Measurements from ENCODE around the gene RBM48.
"Not testable (repeated sequence)": the region's sequence is repeated elsewhere in the genome, so short reads cannot be mapped to it uniquely, and the experiment has no call there.

Gene RBM48

DNA sequence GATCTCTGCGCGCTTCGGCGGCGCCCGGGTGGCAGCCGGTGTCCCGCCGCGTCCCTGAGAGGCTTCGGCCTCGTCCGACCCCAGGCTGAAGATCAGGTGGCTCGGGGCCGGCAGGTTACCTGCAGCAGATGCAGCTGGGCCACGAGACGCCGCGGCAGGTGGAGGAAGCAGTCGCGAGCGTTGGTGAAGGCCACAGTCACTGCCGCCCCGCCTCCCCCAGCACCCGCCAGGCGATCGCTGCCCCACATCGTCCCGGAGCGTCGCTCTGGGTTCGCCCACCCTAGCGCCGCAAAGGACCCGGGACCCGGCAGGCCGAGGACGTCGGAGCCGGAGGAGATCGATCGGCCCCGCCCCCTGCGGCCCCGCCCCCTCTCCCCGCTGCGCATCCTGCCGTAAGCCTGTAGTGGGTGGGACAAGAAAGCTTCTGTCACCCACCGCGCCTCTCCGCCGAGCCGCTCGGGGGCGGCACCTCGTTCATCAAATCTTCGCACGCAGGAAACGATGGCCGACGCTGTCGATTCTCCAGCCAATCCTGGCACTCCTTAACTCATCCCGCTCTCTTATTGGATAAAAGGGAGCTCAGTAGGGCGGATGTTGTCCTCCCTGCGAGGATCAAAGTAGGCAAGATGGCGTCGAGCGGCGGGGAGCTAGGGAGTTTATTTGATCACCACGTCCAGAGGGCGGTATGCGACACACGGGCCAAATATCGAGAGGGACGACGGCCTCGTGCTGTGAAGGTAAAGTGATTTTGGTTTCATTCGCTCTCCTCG, at the start of gene RBM48, which contains the start of gene PEX1:
TSS of gene RBM48 (plus strand) at position 608 of the 770 bp plus-strand sequence. CDS start at position 627, 19 bp downstream.
TSS of gene PEX1 (minus strand) at position 333 of the 770 bp plus-strand sequence. CDS start at position 248, 85 bp downstream.
- peak; percentile 82 to 94 (median 89) for DNase-seq

DNA sequence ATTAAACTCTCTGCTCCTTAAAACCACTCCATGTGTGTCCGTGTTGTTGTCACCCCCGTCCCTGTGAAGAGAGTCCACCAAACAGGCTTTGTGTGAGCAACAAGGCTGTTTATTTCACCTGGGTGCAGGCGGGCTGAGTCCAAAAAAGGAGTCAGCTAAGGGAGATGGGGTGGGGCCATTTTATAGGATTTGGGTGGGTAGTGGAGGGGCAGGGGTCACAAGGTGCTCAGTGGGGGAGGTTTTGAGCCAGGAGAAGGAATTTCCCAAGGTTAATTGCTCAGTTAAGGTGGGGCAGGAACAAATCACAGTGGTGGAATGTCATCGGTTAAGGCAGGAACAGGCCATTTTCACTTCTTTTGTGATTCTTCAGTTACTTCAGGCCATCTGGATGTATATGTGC, 49.4 kb upstream of the RBM48 start:
- DNase-seq = not testable (repeated sequence)

DNA sequence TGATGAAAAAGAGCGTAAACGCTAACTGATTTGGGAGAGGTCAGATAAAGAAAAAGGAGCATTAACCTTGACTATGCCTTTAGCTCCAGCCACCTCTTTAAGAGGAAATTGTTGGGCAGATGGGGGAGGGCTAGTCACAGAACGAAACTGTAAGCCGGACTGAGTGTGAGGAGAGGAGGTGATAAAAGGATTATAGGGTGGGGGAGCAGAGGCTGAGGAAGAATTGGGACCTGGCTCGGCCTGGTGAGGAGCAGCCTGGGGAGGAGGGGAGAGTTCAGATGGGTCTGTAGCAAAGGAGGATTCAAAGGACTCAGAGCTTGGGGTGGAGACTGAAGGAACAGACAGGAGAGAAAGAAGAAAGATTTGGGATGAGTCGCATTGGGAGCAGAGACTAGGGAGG, 45.0 kb upstream of the RBM48 start:
- not testable (repeated sequence) for DNase-seq

DNA sequence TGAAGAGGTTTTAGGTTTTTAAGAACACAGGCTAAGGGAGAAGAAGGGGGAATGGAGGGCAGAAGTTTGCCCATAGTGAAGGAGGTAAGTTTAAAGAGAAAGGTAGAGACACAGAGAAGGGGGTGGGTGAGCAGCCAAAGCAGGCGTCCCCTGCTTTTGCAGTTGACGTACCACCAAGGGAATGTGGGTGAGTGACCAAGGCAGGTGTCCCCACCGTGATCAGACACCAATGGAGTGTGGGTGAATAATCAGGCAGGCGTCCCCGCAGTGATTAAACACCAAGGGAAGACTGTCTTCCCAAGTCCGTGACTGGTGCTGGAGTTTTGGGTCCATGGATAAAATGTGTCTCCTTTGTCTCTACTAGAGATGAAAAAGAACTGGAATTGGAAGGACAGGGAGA, 44.4 kb upstream of the RBM48 start:
- not testable (repeated sequence) for DNase-seq

DNA sequence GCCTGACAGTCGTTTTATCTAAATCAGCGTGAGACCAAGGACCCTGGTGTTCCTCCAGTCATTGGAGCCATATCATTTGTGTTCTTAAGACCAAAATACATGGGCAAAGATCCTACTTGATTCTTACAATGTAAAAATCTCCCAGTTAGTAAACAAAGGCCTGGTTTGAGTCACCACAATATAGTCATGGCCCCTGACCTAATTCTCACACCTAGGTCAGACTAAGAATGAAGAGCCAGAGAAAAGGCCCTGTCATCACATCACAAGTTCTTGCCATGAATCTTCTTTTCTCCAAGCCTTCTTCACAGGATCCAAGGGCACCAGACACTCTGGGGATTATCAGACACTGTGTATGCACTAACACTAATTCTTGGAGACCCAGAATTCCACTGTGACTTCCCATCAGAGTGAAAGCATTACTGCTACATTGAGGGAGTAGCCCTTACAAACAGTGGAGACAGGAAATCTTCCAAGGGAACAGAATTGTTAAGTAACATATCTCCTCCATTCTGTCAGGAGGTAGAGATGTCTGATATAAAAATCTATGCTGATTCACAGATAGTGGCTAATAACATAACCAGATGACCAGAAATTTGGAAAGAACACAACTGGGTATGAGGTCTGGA, 43.2 kb upstream of the RBM48 start:
- no peak for DNase-seq

GRCh38 chr7:92485974-92486373, 42.6 kb upstream of the RBM48 start:
- DNase-seq = no peak

DNA sequence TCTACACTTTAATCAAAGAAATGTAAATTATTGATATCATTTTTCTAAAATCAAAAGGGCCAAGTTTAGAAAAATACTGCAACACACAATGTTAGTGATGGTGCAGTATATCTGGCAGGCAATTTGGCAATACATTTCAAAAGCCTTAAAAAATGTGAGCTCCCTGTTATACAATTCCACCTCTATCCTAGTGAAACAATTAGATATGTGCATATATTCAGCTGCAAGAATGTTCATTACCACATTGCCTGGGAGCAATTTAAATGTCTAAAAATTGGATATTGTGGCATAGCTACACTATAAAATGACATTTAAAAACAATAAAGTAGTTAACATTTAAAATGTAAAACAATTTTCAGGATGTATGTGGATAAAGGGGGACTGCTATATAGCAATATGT, 40.8 kb upstream of the RBM48 start:
- DNase-seq = no peak

GRCh38 chr7:92489634-92490033, 39.0 kb upstream of the RBM48 start:
- no peak for DNase-seq

DNA sequence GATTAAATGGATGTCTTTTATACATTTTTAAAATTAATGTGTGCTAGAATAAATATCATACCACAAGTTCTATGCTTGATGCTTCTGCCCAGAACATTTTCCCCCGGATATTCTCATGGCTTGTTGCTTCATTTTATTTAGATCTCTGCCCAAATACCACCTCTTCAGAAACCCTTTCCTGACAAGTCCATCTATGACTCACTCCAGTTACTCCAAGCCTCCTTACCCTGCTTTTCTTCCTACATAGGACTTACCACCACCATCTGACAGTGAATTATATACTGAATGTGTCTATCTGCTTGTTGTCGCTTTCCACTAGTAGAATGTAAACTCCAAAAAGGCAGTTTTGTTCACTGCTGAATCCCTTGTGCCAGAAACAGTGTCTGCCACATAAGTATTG, 31.7 kb upstream of the RBM48 start:
- no peak for DNase-seq

- DNase-seq = no peak
Observed at GRCh38 chr7:92498557-92498956, 30.0 kb upstream of the RBM48 start.

DNA sequence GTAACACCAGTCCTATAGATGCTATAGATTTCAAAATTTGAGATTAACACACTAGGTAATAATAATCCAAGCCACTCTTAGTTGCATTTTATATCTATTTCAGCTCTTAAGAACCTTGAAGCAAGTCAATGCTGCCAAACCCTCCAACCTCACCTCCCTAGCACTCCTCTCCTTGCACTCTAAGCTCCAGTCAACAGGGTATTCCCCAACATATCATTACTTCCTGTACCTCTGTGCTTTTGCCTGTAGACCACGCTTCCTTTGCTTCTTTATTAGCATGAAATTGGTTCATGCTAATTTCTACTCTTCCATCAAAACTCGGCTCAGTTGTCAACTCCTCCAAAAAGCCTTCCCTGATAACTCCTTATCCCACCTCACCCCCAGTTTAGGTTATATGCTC, 24.8 kb upstream of the RBM48 start:
- no peak for DNase-seq

DNA sequence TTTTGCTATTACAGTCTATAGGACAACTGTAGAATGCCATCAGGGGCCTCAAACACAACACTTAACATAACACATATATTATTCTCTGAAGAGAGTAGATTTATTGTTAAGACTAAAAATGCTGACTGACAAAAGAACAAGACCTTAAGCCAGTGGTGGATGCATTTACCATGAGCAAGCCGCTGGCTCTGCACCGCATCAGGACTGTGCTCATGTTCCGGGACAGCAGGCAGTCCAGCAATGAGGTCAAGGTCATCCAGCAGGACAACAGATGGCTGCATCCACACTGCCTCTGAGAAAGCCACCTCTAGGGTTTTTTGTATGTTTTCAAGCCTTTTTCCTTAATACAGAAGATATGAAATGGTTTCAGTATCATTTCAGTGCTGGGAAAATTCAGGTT, 24.0 kb upstream of the RBM48 start:
- no peak for DNase-seq

- DNase-seq = no peak
Observed at GRCh38 chr7:92506363-92506762, 22.2 kb upstream of the RBM48 start.

DNA sequence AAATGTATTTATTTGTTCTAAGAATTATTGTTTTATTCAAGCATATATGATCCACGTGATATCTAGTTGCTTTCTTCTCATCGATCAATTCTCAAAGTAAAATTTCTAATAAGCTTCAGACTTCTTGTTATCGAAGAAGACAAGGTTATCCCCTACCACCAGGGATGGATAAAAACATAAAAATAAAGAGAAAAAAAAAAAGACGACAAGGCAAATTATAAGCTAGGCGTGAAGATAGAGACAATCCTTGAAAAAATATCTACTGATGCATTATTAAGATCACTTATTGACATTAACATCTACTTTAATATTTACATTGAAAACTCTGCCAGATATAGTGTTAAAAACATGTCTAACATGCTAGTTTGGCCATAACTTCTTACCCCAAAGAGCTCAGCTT, 19.6 kb upstream of the RBM48 start:
- no peak for DNase-seq

DNA sequence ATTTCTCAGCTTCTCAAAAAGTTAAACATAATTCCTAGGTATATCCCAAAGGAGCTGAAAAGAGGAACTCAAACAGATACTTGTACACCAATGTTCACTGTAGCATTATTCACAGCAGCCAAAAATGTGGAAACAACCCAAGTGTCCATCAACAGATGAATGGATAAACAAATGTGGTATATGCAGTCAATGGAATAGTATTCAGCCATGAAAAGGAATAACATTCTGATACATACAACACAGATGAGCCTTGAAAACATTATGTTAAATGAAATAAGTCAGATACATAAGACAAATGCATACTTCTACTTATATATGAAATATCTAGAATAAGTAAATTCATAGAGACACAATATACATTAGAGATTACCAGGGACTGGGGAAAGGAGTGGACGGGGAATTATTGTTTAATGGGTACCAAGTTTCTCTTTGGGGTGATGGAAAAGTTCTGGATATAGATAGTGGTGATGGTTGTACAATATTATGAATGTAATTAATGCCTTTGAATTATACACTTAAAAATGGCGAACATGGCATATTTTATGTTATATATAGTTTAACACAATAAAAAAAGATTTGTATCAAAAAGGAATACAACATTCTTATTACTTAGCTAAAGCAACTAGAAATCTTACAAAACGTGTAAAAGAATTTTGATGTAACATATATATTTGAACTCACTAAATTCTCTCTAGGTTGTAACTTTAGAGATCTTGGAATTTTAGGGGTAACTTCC, 15.3 kb upstream of the RBM48 start:
- no peak for DNase-seq

GRCh38 chr7:92517631-92518030, 11.0 kb upstream of the RBM48 start:
- no peak for DNase-seq

GRCh38 chr7:92520024-92520423, 8.6 kb upstream of the RBM48 start:
- DNase-seq = no peak

DNA sequence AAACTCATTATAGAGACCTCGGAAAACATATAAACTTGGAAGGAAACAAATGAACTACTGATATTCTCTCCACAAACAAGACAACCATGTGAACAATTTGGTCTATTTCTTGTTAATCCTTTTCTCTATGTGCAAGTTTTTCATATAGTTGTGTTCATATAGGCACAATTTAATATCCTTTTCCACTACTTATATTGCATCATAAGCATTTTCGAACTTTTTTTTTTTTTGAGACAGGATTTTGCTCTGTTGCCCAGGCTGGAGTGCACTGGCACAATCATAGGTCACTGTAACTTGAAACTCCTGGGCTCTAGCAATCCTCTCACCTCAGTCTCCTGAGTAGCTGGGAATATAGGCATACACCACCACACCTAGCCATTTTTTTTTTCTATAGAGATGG, 5.5 kb upstream of the RBM48 start:
- DNase-seq = no peak

DNA sequence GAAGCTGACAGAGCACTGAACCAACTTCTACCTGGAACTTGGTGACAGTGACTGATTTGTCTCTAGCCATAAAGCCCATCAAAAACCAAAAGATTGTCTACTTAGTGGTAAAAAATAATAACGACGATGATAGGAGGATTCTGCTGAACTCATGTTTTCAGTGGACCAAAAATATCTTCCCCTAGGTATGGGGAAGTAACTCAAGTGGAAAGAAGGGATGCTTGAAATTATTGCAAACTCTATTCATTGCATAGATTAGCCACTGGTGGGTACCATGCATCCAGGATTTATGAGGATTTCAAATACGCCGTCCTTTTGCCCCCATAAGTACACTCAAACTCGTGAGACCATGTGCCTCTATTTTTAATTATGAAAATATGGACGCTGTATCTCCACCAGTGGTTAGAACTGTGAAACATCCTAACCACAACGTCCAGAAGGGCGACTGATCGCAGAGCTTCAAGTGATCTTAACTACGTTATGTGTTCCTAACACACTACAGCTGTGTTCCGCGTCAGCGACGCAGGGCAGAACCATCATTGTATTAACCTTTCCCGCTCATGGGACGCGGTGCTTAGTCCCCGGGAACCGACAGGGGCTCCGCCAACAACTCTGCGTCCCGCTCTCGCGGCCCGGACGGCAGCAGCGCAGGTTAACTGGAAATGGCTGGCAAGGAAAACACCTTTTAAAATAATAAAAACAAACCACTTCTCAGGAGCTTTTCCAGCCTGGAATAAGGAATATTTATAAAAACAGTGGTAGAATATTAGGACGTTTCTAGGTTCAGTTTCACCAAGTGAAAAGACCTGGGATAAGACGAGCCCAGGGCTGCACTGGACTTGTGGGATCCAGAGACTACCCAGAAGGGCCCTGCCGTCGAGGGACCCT, 1.1 kb upstream of the RBM48 start:
- DNase-seq = peak in 3 of 4 experiments; percentile 11 to 28 (median 27)

DNA sequence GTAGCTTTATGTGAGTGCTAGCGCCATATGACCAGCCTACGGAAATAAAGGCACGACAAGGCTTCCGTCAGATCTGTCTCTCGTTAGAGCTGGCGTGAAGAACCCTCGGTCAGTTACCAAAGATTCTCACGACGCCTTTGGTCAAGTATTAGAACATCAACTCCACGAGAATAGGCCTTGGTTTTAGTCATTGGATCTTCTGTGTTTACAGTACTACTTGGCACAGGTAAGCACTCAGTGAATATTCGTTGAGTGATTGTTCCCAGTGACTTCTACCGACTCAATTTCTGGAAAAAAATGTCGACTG, 316 bp downstream of the RBM48 start:
- no peak for DNase-seq

- DNase-seq = no peak
Observed at GRCh38 chr7:92534572-92534971, 6.0 kb downstream of the RBM48 start.

GRCh38 chr7:92543542-92543941, 14.9 kb downstream of the RBM48 start:
- DNase-seq = not testable (repeated sequence)

GRCh38 chr7:92545116-92545515, 16.5 kb downstream of the RBM48 start:
- DNase-seq = not testable (repeated sequence)

Measured in activated naive CD4-positive, alpha-beta T cell (primary cell).